ENCODE measurements around the gene RNF214.
"Not testable (repeated sequence)": the region's sequence is repeated elsewhere in the genome, so short reads cannot be mapped to it uniquely, and the experiment has no call there.

Gene RNF214

DNA sequence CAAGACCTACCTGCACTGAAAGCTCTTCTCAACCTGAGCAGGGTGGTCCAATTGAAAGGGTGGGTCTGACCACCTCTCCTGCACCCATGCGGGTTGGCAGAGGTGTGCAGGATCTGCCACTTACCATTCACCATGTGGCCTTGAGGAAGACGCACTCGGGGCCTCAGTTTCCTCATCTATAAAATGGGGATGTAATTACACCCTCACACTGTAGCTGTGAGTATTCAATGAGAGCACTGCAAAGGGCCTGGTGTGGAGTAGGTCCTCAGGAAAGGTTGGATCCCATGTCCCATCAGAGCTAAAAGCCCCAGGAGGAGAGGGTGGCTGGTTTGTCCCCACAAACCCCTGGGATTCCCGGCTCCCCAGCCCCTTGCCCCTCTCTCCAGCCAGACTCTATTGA is 33.9 kb upstream of the RNF214 start:
- DNase-seq: no peak

DNA sequence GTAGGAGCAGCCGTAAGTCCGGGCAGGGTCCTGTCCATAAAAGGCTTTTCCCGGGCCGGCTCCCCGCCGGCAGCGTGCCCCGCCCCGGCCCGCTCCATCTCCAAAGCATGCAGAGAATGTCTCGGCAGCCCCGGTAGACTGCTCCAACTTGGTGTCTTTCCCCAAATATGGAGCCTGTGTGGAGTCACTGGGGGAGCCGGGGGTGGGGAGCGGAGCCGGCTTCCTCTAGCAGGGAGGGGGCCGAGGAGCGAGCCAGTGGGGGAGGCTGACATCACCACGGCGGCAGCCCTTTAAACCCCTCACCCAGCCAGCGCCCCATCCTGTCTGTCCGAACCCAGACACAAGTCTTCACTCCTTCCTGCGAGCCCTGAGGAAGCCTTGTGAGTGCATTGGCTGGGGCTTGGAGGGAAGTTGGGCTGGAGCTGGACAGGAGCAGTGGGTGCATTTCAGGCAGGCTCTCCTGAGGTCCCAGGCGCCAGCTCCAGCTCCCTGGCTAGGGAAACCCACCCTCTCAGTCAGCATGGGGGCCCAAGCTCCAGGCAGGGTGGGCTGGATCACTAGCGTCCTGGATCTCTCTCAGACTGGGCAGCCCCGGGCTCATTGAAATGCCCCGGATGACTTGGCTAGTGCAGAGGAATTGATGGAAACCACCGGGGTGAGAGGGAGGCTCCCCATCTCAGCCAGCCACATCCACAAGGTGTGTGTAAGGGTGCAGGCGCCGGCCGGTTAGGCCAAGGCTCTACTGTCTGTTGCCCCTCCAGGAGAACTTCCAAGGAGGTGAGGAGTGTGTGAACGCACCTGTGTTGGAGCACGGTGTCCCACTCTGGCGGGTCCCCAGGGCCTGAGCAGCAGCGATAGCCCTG is 33.2 kb upstream of the RNF214 start, which contains the start of gene TAGLN:
TAGLN (plus strand) TSS at position 318 of the 863 bp plus-strand sequence. CDS start 3,644 bp downstream, outside the sequence.
- DNase-seq: no peak

DNA sequence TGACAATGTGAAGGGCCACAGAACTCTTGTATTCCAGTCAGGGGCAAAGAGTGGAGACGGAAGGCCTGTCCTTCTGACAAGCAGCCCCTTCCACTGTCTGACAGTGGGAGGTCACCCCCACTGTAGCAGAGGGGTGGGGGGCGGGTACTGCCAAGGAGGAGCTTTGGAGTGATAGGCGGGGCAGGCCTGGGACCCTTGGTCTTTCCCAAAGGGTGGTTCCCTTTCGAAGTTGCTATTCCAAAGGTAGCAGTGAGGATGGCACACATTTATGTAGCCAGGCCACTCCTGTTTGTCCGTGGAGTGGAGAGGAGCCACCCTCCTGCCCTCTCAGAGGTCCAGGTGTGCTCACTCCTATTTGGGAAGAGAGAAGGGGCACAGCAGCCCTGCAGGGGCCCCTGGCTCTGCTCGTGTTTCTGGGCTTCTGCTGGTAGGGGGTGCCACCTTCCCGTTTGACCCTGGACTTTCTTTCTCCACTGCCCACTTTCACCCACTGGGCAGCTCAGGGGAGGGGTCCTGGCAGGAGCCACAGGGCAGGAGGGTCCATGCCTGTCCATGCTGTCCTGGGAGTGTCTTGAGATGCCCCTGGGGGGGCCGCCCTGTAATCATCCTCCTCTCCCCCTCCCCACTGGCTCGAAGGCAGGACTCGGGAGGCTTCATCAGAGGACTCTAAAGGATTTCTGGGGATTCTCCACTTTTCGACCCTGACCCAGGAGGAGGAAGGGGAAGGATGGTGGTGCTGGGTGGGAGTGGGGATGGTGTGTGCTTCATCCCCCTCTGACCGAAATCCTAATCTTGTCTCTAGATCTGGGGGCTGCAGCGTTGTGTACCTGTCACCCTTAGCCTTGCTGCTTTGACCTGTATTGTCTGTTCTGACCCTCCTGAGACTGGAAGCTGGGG is 32.3 kb upstream of the RNF214 start:
- no peak for DNase-seq

DNA sequence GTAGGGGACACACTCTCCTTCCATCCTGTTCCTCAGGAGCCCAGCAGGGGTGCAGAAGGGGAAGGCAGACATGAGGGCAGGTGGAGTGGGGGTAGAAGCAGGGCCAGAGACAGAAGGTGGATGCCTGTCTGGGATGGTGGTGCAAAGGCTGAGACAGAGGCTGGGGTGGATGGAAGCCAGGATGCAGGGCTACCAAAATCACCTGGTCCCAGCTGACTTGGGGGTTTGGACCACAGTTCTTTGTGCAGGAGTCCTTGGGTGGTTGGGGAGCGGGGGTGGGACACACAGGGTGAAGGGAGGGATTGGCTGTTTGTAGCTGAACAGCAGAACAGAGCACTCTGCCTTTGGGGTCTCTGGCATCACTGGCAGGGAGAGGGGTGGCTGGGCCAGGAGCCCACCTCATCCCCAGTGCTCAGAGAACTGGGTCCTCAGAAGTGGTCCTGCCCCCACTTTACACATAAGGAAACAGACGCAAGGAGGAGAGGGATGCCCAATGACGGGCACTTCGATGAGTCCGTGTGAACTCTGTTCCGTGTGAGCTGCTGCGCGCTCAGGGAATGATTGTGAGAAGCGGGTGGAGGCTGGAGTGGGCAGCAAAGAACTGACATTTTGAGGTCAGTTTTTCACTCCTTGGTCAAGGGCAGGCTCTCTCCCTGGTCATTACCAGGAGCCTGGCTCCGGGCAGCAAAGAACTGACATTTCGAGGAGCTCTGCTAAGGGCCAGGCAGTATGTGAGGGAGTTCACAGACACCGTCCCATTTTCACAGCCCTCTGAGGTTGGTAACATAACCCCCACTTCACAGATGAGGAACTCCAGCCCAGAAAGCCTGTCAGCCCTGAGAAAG is 31.4 kb upstream of the RNF214 start:
- no peak for DNase-seq

DNA sequence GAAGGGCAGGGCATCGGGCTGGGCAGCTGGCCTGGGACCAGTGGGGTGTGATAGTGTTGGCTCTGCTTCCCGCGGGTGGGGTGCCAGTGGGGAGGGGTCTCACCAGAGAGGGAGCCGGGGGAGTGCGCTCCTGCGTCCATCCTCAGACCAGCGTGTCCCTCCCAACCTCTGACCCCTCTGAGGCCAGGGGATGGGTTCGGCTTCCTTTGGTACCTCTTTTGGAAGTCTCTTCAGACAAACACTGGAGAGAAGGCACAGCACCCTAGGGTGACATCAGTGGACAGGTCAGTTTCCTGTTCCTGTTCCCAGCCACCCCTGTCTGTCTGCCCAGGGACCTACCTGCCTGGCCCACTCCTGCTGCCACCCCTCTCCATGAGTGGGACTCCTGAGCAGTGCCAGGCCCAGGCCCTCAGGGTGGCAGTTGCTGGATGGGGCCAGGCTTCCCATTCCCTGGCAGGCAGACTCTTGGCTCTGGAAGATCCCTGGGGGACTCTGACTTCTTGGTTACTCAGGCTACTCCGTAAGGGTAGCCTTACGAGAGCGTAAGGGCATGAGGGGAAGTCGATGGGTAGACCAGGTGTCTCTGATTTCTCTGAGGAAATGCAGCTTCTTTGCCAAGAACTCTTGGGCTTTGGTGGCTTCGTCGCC is 30.7 kb upstream of the RNF214 start:
- no peak for DNase-seq

DNA sequence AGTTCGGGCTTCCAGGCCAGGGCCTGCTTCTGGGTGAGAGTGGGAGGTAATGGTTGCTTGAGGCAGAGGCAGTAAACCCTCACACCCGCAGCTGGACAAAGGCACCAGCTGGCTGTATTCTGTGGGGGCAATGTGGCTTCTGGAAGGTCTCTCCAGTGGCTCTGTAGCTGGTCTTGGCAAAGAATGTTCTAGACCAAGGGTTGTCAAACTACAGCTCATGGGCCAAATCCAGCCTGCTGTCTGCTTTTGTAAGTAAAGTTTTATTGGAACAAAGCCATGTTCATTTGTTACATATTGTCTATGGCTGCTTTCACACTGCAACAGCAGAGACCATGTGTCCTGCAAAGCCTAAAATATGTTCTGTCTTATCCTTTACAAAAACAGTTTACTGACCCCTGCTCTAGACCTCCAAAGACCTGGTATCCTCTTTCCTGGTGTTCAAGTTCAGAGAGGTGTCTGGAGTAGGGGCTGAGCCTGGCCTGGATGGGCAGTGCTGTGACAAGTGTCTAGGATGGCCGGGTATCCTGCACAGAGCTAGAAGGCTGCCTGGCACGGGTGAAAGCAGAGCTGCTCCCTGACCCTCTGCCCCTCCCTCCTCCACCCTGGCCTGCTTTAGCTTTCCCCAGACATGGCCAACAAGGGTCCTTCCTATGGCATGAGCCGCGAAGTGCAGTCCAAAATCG is 29.9 kb upstream of the RNF214 start:
- DNase-seq: no peak

DNA sequence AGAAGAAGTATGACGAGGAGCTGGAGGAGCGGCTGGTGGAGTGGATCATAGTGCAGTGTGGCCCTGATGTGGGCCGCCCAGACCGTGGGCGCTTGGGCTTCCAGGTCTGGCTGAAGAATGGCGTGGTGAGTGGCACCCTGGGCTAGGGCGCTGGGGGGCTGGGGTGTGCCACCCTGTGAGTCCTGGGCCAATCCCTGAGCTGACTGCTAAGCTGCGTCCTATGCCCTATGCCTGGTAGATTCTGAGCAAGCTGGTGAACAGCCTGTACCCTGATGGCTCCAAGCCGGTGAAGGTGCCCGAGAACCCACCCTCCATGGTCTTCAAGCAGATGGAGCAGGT is 29.4 kb upstream of the RNF214 start:
- DNase-seq: no peak

- DNase-seq: no peak
Measured at GRCh38 chr11:117204283-117205080, 28.0 kb upstream of the RNF214 start.

DNA sequence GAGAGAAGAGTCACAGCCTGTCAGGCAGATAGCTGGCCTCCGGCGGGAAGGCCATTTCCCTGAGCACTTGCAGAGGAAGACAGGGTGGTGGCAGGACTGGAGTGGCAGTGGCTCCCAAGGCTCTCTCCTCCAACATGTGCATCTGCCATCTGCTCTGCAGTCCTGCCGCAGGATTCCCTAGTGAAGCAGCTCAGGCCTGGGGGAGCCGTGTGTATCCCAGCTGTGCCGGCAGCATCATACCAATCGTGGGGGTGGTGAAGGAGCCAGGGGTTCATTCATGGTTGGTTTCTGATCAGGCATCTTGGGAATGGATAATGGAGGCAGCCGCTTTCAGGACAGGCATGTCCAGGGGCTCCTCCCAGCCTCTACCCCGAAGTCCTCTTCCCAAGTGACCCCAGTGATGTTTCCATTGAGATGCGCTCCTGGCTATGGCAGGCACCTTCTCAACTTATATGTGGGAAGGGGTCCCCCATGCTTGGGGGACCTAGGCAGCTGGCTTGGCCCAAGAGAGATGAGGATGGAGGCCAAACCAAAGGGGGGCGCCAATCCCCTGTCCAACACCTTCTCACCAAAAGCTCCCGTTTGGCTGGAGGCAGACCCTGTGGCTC is 27.2 kb upstream of the RNF214 start:
- DNase-seq: no peak

GRCh38 chr11:117206111-117206510 is 26.4 kb upstream of the RNF214 start:
- not testable (repeated sequence) for DNase-seq

GRCh38 chr11:117206859-117207258 is 25.6 kb upstream of the RNF214 start:
- DNase-seq: not testable (repeated sequence)

GRCh38 chr11:117207481-117207880 is 25.0 kb upstream of the RNF214 start:
- DNase-seq: not testable (repeated sequence)

GRCh38 chr11:117208710-117209109 is 23.8 kb upstream of the RNF214 start:
- DNase-seq: not testable (repeated sequence)

DNA sequence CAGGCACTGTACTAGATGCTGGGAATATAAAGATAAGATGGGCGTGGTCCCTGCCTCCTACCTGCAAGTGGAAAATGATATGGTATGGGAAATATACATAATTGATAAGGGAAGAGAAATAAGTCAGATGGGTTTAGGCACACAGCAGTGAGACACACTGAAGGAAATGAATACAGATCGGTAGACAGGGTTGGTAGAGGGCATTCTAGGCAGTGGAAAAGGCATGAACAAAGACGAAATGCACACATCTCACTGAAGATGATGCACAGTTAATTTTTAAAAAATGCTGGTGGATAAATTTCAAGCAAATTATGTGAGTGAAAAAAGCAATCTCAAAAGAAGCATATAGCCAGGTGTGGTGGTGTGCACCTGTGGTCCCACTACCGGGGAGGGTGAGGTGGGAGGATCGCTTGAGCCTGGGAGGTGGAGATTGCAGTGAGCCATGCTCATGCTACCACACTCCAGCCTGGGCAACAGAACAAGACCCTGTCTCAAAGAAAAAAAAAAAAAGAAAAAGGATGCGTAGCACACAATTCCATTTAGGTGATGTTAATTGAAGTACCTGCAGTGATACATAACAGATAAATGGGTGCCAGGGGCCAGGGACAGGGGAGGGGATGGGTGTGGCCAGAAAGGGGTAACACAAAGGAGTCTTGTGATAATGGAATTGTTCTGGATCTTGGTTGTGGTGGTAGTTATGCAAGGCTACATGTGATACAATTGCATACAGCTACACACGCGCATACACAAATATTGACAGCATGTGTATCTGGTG is 22.9 kb upstream of the RNF214 start:
- not testable (repeated sequence) for DNase-seq

GRCh38 chr11:117210620-117211019 is 21.9 kb upstream of the RNF214 start:
- no peak for DNase-seq

DNA sequence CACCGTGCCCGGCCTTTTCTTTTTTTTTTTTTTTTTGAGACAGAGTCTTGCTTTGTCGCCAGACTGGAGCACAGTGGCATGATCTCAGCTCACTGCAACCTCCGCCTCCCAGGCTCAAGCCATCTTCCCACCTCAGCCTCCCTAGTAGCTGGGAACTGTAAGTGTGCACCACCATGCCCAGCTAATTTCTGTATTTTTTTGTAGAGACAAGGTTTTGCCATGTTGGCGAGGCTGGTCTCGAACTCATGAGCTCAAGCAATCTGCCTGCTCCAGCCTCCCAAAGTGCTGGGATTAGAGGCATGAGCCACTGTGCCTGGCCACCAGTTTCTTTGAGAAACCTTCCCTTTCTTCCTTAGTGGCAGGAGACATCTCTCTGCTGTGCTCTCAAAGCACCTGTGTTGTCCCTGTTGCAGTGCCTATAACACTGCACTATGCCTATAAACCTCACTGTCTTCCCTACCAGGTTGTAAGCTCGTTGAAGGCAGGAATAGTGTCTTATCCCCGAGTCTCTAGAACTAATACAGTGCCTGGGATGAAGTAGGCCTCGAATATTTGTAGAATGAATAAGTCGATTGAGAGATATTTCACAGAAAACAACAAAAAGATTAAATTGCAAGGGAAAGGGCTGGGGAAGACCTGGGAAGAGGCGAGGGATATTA is 19.6 kb upstream of the RNF214 start:
- no peak for DNase-seq

- no peak for DNase-seq
Measured at GRCh38 chr11:117214404-117215110, 17.9 kb upstream of the RNF214 start.
